HEK293 (cell line): ENCODE results near the gene ASTN2.

Source experiments
- CTCF ChIA-PET: fragments of 350-600 bp; formaldehyde crosslinking; extraction: SDS; loops from one replicate; lab custom pipeline; 2021; ENCODE audit warnings: antibody characterized with exemption; lab: Yijun Ruan, JAX
- POLR2A ChIA-PET: fragments of 300-600 bp; formaldehyde crosslinking; extraction: SDS; loops from one replicate; lab custom pipeline; 2020; ENCODE audit warnings: antibody characterized with exemption, inconsistent platforms; lab: Yijun Ruan, JAX
- H3K27ac ChIP-seq: fragments of 200-500 bp; sonication (Bioruptor generic); 2 replicates; pipeline ENCODE4 v1.5.1; 2014; ENCODE audit warnings: low read depth, low read length, control low read depth, inconsistent platforms; ENCODE audit errors: extremely low read depth
- H3K36me3 ChIP-seq, 2 experiments: fragments of 200-500 bp in 1 of 2; sonication (Bioruptor generic) in 1 of 2; 1 replicate in 1 of 2; 2 replicates in 1 of 2; pipeline ENCODE4 v1.5.1; 2014 to 2017; ENCODE audit warnings: inconsistent platforms in 2 of 2, low read length in 2 of 2; ENCODE audit not compliant: control insufficient read depth in 2 of 2, insufficient read depth in 1 of 2
- H3K4me1 ChIP-seq: fragments of 200-500 bp; sonication (Bioruptor generic); 2 replicates; pipeline ENCODE4 v1.5.1; 2014; ENCODE audit warnings: mild to moderate bottlenecking, low read length, inconsistent platforms; ENCODE audit not compliant: control insufficient read depth, insufficient read depth
- H3K4me3 ChIP-seq: 2 replicates; pipeline ENCODE4 v1.5.1; 2011; ENCODE audit warnings: low read depth, mild to moderate bottlenecking, control low read depth, low read length, moderate library complexity
- H3K9me3 ChIP-seq: fragments of 200-500 bp; sonication (Bioruptor generic); 2 replicates; pipeline ENCODE4 v1.5.1; 2014; ENCODE audit warnings: low read depth, low read length, inconsistent platforms; ENCODE audit not compliant: control insufficient read depth, insufficient read depth
- GFI1B ChIP-seq: fragments of 450-650 bp; formaldehyde crosslinking; IDR thresholded peaks from 2 replicates; pipeline ENCODE4 v1.5.1; 2016; ENCODE audit warnings: missing biosample characterization, missing genetic modification characterization
- IKZF3 ChIP-seq: fragments of 450-650 bp; IDR thresholded peaks from 2 replicates; pipeline ENCODE4 v1.5.0; 2018; ENCODE audit warnings: missing biosample characterization, mild to moderate bottlenecking, missing genetic modification characterization, moderate library complexity
- SCRT1 ChIP-seq: fragments of 450-650 bp; formaldehyde crosslinking; IDR thresholded peaks from 2 replicates; pipeline ENCODE4 v1.5.1; 2016; ENCODE audit warnings: missing biosample characterization, missing genetic modification characterization, borderline replicate concordance
- YY1 ChIP-seq: fragments of 450-650 bp; formaldehyde crosslinking; IDR thresholded peaks from 2 replicates; pipeline ENCODE4 v1.5.1; 2018; ENCODE audit warnings: missing biosample characterization, missing genetic modification characterization
- ZBTB20 ChIP-seq: fragments of 450-650 bp; formaldehyde crosslinking; IDR thresholded peaks from 2 replicates; pipeline ENCODE4 v1.5.1; 2016; ENCODE audit warnings: missing biosample characterization, missing genetic modification characterization
- ZBTB7A ChIP-seq: fragments of 450-650 bp; formaldehyde crosslinking; IDR thresholded peaks from 2 replicates; pipeline ENCODE4 v1.5.1; 2016; ENCODE audit warnings: low read depth, missing biosample characterization, missing genetic modification characterization
- ZBTB8A ChIP-seq: fragments of 450-650 bp; formaldehyde crosslinking; IDR thresholded peaks from 2 replicates; pipeline ENCODE4 v1.5.1; 2016; ENCODE audit warnings: missing biosample characterization, missing genetic modification characterization
- ZNF174 ChIP-seq: fragments of 450-650 bp; formaldehyde crosslinking; IDR thresholded peaks from 2 replicates; pipeline ENCODE4 v1.5.0; 2017; ENCODE audit warnings: missing biosample characterization, mild to moderate bottlenecking, missing genetic modification characterization
- ZNF324 ChIP-seq: fragments of 450-650 bp; formaldehyde crosslinking; IDR thresholded peaks from 2 replicates; pipeline ENCODE4 v1.5.1; 2016; ENCODE audit warnings: missing biosample characterization, missing genetic modification characterization
- ZNF785 ChIP-seq: fragments of 450-650 bp; formaldehyde crosslinking; IDR thresholded peaks from 2 replicates; pipeline ENCODE4 v1.5.1; 2016; ENCODE audit warnings: missing biosample characterization, missing genetic modification characterization
- ZNF830 ChIP-seq: fragments of 450-650 bp; IDR thresholded peaks from 2 replicates; pipeline ENCODE4 v1.5.0; 2018; ENCODE audit warnings: missing biosample characterization, missing genetic modification characterization, low read depth, mild to moderate bottlenecking, moderate library complexity
- ZSCAN30 ChIP-seq: fragments of 450-650 bp; IDR thresholded peaks from 2 replicates; pipeline ENCODE4 v1.5.1; 2018; ENCODE audit warnings: missing biosample characterization, mild to moderate bottlenecking, missing genetic modification characterization, moderate library complexity
- TF ChIP-seq, protein P1 (sequence below): fragments of 450-650 bp; formaldehyde crosslinking; IDR thresholded peaks from 2 replicates; pipeline ENCODE4 v1.5.1; 2016; ENCODE audit warnings: missing biosample characterization, missing genetic modification characterization
- TF ChIP-seq, protein P2 (sequence below): fragments of 450-650 bp; formaldehyde crosslinking; IDR thresholded peaks from 2 replicates; pipeline ENCODE4 v1.5.1; 2016; ENCODE audit warnings: missing biosample characterization, missing genetic modification characterization, low read depth
- TF ChIP-seq, protein P3 (sequence below): fragments of 450-650 bp; formaldehyde crosslinking; IDR thresholded peaks from 2 replicates; pipeline ENCODE4 v1.5.1; 2016; ENCODE audit warnings: missing biosample characterization, missing genetic modification characterization
- TF ChIP-seq, protein P4 (sequence below): fragments of 450-650 bp; formaldehyde crosslinking; IDR thresholded peaks from 2 replicates; pipeline ENCODE4 v1.5.1; 2016; ENCODE audit warnings: missing biosample characterization, missing genetic modification characterization
- TF ChIP-seq, protein P5 (sequence below): fragments of 450-650 bp; formaldehyde crosslinking; IDR thresholded peaks from 2 replicates; pipeline ENCODE4 v1.5.1; 2017; ENCODE audit warnings: missing biosample characterization, missing genetic modification characterization
- TF ChIP-seq, protein P6 (sequence below): fragments of 450-650 bp; formaldehyde crosslinking; IDR thresholded peaks from 2 replicates; pipeline ENCODE4 v1.5.1; 2016; ENCODE audit warnings: missing biosample characterization, missing genetic modification characterization
- TF ChIP-seq, protein P7 (sequence below): fragments of 450-650 bp; formaldehyde crosslinking; optimal IDR thresholded peaks from 2 replicates; pipeline ENCODE3; 2016; ENCODE audit warnings: missing biosample characterization, mild to moderate bottlenecking, missing genetic modification characterization

ASTN2 gene

DNA sequence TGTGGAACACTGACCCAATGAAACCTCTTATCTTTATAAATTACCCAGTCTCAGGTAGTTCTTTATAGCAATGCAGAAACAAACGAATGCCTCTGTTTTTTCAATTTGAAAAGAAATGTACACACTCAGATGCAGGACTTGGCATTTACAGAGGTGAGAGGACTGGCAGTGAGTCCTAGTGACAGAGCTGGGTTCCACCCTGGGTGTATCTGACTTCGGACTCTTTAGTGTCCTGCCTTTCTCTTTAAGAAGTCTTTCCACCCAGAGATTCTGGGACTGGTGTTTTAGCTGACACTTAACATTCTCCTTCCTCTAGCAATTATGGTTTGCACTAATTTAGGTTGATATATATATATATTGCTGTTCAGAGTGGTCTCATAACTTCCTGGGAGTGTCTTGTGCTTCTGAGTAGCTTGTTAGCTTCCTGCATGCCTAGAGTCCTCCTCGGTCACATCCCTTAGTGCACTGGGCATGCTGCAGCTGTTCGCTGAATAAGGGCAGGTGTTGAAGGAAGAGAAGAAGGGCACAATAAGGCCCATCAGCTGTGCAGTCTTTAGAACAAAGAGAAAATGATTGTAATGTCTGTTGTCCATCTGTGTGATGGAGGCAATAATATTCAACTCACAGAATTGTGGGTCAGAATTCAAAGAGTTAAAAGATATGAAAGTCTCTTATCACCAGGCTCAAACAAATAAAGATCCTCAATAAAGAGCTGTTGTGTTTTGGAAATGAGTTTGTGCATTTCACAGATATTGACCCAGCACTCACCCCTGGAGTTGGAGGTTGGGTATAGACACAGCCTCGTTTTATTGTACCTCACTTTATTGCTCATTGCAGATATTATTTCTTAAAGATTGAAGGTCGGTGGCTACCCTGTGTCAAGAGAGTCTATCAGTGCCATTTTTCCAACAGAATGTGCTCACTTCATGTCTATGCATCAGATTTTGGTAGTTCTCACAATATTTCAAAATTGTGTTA is 540.6 kb downstream of the ASTN2 start:
- POLR2A ChIA-PET, result no interaction called here
- TF ChIP-seq ZNF174 (tag by site-specific recombination), result no peak
- no peak for TF ChIP-seq ZSCAN30
- TF ChIP-seq, protein P1, sequence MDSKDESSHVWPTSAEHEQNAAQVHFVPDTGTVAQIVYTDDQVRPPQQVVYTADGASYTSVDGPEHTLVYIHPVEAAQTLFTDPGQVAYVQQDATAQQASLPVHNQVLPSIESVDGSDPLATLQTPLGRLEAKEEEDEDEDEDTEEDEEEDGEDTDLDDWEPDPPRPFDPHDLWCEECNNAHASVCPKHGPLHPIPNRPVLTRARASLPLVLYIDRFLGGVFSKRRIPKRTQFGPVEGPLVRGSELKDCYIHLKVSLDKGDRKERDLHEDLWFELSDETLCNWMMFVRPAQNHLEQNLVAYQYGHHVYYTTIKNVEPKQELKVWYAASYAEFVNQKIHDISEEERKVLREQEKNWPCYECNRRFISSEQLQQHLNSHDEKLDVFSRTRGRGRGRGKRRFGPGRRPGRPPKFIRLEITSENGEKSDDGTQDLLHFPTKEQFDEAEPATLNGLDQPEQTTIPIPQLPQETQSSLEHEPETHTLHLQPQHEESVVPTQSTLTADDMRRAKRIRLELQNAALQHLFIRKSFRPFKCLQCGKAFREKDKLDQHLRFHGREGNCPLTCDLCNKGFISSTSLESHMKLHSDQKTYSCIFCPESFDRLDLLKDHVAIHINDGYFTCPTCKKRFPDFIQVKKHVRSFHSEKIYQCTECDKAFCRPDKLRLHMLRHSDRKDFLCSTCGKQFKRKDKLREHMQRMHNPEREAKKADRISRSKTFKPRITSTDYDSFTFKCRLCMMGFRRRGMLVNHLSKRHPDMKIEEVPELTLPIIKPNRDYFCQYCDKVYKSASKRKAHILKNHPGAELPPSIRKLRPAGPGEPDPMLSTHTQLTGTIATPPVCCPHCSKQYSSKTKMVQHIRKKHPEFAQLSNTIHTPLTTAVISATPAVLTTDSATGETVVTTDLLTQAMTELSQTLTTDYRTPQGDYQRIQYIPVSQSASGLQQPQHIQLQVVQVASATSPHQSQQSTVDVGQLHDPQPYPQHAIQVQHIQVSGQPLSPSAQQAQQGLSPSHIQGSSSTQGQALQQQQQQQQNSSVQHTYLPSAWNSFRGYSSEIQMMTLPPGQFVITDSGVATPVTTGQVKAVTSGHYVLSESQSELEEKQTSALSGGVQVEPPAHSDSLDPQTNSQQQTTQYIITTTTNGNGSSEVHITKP (tag by site-specific recombination), result no peak
- TF ChIP-seq, protein P2, sequence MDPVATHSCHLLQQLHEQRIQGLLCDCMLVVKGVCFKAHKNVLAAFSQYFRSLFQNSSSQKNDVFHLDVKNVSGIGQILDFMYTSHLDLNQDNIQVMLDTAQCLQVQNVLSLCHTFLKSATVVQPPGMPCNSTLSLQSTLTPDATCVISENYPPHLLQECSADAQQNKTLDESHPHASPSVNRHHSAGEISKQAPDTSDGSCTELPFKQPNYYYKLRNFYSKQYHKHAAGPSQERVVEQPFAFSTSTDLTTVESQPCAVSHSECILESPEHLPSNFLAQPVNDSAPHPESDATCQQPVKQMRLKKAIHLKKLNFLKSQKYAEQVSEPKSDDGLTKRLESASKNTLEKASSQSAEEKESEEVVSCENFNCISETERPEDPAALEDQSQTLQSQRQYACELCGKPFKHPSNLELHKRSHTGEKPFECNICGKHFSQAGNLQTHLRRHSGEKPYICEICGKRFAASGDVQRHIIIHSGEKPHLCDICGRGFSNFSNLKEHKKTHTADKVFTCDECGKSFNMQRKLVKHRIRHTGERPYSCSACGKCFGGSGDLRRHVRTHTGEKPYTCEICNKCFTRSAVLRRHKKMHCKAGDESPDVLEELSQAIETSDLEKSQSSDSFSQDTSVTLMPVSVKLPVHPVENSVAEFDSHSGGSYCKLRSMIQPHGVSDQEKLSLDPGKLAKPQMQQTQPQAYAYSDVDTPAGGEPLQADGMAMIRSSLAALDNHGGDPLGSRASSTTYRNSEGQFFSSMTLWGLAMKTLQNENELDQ (tag by site-specific recombination), result no peak
- TF ChIP-seq, protein P3, sequence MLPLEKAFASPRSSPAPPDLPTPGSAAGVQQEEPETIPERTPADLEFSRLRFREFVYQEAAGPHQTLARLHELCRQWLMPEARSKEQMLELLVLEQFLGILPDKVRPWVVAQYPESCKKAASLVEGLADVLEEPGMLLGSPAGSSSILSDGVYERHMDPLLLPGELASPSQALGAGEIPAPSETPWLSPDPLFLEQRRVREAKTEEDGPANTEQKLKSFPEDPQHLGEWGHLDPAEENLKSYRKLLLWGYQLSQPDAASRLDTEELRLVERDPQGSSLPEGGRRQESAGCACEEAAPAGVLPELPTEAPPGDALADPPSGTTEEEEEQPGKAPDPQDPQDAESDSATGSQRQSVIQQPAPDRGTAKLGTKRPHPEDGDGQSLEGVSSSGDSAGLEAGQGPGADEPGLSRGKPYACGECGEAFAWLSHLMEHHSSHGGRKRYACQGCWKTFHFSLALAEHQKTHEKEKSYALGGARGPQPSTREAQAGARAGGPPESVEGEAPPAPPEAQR (tag by site-specific recombination), result no peak
- Histone ChIP-seq H3K4me1 (no peaks in the 10 kb centered on the region), H3K36me3 (no peaks in the 10 kb centered on the region), H3K4me3 (no peak overlapping the region), H3K9me3 (no peaks in the 10 kb centered on the region), H3K27ac (no peak overlapping the region)
- CTCF ChIA-PET, result interaction anchor here (2.1 to 4.7 kb wide), 2 partner anchors 14 to 137 kb away, joined by 6 to 35 read pairs; no protein-coding TSS in a partner anchor

DNA sequence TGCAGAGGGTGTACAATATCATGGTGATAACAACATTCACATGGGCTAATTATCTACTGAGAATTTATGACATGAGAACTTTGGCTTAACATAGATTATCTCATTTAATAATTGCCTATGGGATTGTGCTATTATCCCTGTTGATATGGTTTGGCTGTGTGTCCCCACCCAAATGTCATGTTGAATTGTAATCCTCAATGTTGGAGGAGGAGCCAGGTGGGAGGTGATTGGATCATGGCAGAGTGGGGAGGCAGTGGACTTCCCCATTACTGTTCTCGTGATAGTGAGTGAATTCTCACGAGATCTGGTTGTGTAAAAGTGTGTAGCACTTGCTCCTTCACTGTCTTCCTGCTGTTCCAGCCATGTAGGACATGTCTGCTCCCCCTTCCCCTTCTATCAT is 541.4 kb downstream of the ASTN2 start:
- Histone ChIP-seq H3K9me3 (no peaks in the 10 kb centered on the region), H3K4me3 (no peak overlapping the region), H3K4me1 (no peaks in the 10 kb centered on the region), H3K36me3 (no peaks in the 10 kb centered on the region), H3K27ac (no peak overlapping the region)
- CTCF ChIA-PET, result interaction anchor here (2.1 to 4.7 kb wide), 2 partner anchors 14 to 136 kb away, joined by 6 to 35 read pairs; no protein-coding TSS in a partner anchor
- POLR2A ChIA-PET, result no interaction called here
- TF ChIP-seq ZBTB20 (tag by site-specific recombination), result no peak
- no peak for TF ChIP-seq ZNF785 (tag by site-specific recombination)
- TF ChIP-seq IKZF3 (tag by site-specific recombination), result no peak
- no peak for TF ChIP-seq ZBTB7A (tag by site-specific recombination)
- TF ChIP-seq SCRT1 (tag by site-specific recombination), result no peak
- no peak for TF ChIP-seq YY1
- TF ChIP-seq ZNF830 (tag by site-specific recombination), result no peak
- no peak for TF ChIP-seq ZNF324 (tag by site-specific recombination)
- TF ChIP-seq, protein P4, sequence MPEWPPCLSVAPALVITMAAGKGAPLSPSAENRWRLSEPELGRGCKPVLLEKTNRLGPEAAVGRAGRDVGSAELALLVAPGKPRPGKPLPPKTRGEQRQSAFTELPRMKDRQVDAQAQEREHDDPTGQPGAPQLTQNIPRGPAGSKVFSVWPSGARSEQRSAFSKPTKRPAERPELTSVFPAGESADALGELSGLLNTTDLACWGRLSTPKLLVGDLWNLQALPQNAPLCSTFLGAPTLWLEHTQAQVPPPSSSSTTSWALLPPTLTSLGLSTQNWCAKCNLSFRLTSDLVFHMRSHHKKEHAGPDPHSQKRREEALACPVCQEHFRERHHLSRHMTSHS (tag by site-specific recombination), result no peak
- TF ChIP-seq, protein P5, sequence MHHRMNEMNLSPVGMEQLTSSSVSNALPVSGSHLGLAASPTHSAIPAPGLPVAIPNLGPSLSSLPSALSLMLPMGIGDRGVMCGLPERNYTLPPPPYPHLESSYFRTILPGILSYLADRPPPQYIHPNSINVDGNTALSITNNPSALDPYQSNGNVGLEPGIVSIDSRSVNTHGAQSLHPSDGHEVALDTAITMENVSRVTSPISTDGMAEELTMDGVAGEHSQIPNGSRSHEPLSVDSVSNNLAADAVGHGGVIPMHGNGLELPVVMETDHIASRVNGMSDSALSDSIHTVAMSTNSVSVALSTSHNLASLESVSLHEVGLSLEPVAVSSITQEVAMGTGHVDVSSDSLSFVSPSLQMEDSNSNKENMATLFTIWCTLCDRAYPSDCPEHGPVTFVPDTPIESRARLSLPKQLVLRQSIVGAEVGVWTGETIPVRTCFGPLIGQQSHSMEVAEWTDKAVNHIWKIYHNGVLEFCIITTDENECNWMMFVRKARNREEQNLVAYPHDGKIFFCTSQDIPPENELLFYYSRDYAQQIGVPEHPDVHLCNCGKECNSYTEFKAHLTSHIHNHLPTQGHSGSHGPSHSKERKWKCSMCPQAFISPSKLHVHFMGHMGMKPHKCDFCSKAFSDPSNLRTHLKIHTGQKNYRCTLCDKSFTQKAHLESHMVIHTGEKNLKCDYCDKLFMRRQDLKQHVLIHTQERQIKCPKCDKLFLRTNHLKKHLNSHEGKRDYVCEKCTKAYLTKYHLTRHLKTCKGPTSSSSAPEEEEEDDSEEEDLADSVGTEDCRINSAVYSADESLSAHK (tag by site-specific recombination), result no peak
- TF ChIP-seq, protein P6, sequence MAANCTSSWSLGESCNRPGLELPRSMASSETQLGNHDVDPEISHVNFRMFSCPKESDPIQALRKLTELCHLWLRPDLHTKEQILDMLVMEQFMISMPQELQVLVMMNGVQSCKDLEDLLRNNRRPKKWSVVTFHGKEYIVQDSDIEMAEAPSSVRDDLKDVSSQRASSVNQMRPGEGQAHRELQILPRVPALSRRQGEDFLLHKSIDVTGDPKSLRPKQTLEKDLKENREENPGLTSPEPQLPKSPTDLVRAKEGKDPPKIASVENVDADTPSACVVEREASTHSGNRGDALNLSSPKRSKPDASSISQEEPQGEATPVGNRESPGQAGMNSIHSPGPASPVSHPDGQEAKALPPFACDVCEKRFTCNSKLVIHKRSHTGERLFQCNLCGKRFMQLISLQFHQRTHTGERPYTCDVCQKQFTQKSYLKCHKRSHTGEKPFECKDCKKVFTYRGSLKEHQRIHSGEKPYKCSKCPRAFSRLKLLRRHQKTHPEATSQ (tag by site-specific recombination), result no peak
- TF ChIP-seq, protein P7, sequence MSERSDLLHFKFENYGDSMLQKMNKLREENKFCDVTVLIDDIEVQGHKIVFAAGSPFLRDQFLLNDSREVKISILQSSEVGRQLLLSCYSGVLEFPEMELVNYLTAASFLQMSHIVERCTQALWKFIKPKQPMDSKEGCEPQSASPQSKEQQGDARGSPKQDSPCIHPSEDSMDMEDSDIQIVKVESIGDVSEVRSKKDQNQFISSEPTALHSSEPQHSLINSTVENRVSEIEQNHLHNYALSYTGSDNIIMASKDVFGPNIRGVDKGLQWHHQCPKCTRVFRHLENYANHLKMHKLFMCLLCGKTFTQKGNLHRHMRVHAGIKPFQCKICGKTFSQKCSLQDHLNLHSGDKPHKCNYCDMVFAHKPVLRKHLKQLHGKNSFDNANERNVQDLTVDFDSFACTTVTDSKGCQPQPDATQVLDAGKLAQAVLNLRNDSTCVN (tag by site-specific recombination), result no peak
- TF ChIP-seq GFI1B (tag by site-specific recombination), result no peak
- TF ChIP-seq ZBTB8A (tag by site-specific recombination), result no peak
